Brain microvascular endothelial cell (primary cell): ENCODE results near the gene ATG5.

Experiments
- DNase-seq: peaks from one replicate; pipeline ENCODE4 v3.0.0-alpha.2; 2020
- H3K27ac ChIP-seq: fragments of 250-450 bp; sonication (Bioruptor Pico); 2 replicates; pipeline ENCODE4 v1.5.1; 2020; ENCODE audit warnings: mild to moderate bottlenecking, moderate library complexity
- H3K27me3 ChIP-seq: fragments of 250-450 bp; sonication (Bioruptor Pico); replicated peaks from 2 replicates; pipeline ENCODE4 v1.5.1; 2020; ENCODE audit warnings: mild to moderate bottlenecking
- H3K36me3 ChIP-seq: fragments of 250-450 bp; sonication (Bioruptor Pico); replicated peaks from 2 replicates; pipeline ENCODE4 v1.5.1; 2020; ENCODE audit warnings: mild to moderate bottlenecking
- H3K4me3 ChIP-seq: 2 replicates; pipeline ENCODE4 v1.5.1; 2011; ENCODE audit warnings: low read depth, mild to moderate bottlenecking, control low read depth, low read length, moderate library complexity
- CTCF ChIP-seq: IDR thresholded peaks from 2 replicates; pipeline ENCODE4 v1.5.1; 2011; ENCODE audit warnings: low read depth, mild to moderate bottlenecking, moderate library complexity, low read length, control low read depth, inconsistent platforms; ENCODE audit errors: missing control alignments
- in situ Hi-C: cut with HindIII; loops from 2 replicates; pipeline ENCODE4 v1.10.0; 2017; ENCODE audit warnings: low sequenced_read_pairs, low pct_ligation_motif_present

The ATG5 gene

GRCh38 chr6:106183430-106183829 lies 142.1 kb downstream of the ATG5 start:
- no peak overlapping the region for H3K27ac ChIP-seq
- in situ Hi-C loops = no loop called here
- H3K27me3 ChIP-seq = no peaks in the 10 kb centered on the region
- no peak overlapping the region for H3K4me3 ChIP-seq
- DNase-seq = no peak
- TF ChIP-seq CTCF = no peak
- H3K36me3 ChIP-seq = no peaks in the 10 kb centered on the region

- H3K36me3 ChIP-seq = no peaks in the 10 kb centered on the region
- TF ChIP-seq CTCF = no peak
- H3K4me3 ChIP-seq = no peak overlapping the region
- H3K27ac ChIP-seq = peak overlapping the region; percentile 45
- no peaks in the 10 kb centered on the region for H3K27me3 ChIP-seq
- in situ Hi-C loops = no loop called here
- DNase-seq = no peak
These were observed 143.1 kb downstream of the ATG5 start for GRCh38 chr6:106182455-106182854.

GRCh38 chr6:106181664-106182418 lies 143.7 kb downstream of the ATG5 start:
- Histone ChIP-seq H3K27ac (peak overlapping the region; percentile 45), H3K36me3 (no peaks in the 10 kb centered on the region), H3K4me3 (no peak overlapping the region), H3K27me3 (no peaks in the 10 kb centered on the region)
- DNase-seq = peak; percentile 60
- TF ChIP-seq CTCF = no peak
- in situ Hi-C loops = no loop called here

GRCh38 chr6:106180208-106180607 lies 145.4 kb downstream of the ATG5 start:
- in situ Hi-C loops = no loop called here
- TF ChIP-seq CTCF = no peak
- H3K27ac ChIP-seq = no peak overlapping the region
- no peaks in the 10 kb centered on the region for H3K36me3 ChIP-seq
- DNase-seq = no peak
- H3K4me3 ChIP-seq = no peak overlapping the region
- H3K27me3 ChIP-seq = no peaks in the 10 kb centered on the region

- no peak for TF ChIP-seq CTCF
- Histone ChIP-seq H3K27ac (no peak overlapping the region), H3K4me3 (no peak overlapping the region), H3K27me3 (no peaks in the 10 kb centered on the region), H3K36me3 (no peaks in the 10 kb centered on the region)
- no peak for DNase-seq
- in situ Hi-C loops = no loop called here
These were observed 146.7 kb downstream of the ATG5 start for GRCh38 chr6:106178900-106179299.

- in situ Hi-C loops = no loop called here
- no peak for DNase-seq
- no peaks in the 10 kb centered on the region for H3K27me3 ChIP-seq
- H3K36me3 ChIP-seq = no peaks in the 10 kb centered on the region
- no peak overlapping the region for H3K4me3 ChIP-seq
- H3K27ac ChIP-seq = no peak overlapping the region
- TF ChIP-seq CTCF = no peak
These were observed 147.8 kb downstream of the ATG5 start for GRCh38 chr6:106177786-106178185.
